GM06990 (cell line): ENCODE measurements around the gene GALNT5.
"Not testable (repeated sequence)": the region's sequence is repeated elsewhere in the genome, so short reads cannot be mapped to it uniquely, and the experiment has no call there.

ENCODE experiments used
- DNase-seq: peaks from one replicate; pipeline ENCODE4 v3.0.0-alpha.2; 2011; ENCODE audit not compliant: insufficient read length; ENCODE audit errors: extremely low read depth
- H3K27me3 ChIP-seq: replicated peaks from 2 replicates; pipeline ENCODE4 v1.6.0; 2011; ENCODE audit warnings: low read length; ENCODE audit not compliant: control insufficient read depth, insufficient read depth
- H3K36me3 ChIP-seq: 2 replicates; pipeline ENCODE4 v1.5.1; 2011; ENCODE audit warnings: low read length; ENCODE audit not compliant: control insufficient read depth, insufficient read depth
- H3K4me3 ChIP-seq: replicated peaks from 2 replicates; pipeline ENCODE4 v1.5.1; 2011; ENCODE audit warnings: low read depth, mild to moderate bottlenecking, control low read depth, low read length
- TF ChIP-seq, protein P1 (sequence below): IDR thresholded peaks from 2 replicates; pipeline ENCODE4 v1.5.1; 2011; ENCODE audit warnings: low read length, control low read depth, mild to moderate bottlenecking, inconsistent platforms; ENCODE audit not compliant: insufficient read depth, poor library complexity, severe bottlenecking

The GALNT5 gene

DNA sequence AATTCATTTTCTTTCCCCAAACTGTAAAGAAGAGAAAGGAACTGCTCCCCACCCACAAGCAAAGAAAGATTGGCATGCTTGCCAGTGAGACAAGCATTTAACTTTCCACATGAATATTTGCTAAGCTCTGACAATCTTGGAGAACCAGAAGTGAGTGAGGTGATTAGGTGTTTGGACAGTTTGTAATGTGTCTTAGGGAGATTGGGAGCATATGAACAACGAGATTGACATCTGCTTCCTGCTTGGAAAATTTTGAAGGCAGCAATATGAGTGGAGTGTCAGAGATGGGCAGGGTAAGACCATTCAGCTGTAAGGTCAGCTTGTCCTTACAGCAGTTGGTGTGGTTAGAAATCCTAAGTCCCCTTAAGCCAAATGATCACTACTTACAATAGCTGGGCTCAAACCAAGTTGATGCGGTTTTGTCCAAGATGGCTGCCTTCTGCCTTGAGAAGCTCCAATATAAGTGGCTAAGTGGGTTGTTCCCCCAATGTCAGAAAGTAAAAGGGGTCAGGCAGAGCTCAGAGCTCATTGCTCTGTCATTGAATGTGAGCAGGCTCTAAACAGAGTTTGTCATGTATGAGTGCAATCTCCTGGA, 36.0 kb upstream of the GALNT5 start:
- no peak overlapping the region for H3K4me3 ChIP-seq
- TF ChIP-seq, protein P1, sequence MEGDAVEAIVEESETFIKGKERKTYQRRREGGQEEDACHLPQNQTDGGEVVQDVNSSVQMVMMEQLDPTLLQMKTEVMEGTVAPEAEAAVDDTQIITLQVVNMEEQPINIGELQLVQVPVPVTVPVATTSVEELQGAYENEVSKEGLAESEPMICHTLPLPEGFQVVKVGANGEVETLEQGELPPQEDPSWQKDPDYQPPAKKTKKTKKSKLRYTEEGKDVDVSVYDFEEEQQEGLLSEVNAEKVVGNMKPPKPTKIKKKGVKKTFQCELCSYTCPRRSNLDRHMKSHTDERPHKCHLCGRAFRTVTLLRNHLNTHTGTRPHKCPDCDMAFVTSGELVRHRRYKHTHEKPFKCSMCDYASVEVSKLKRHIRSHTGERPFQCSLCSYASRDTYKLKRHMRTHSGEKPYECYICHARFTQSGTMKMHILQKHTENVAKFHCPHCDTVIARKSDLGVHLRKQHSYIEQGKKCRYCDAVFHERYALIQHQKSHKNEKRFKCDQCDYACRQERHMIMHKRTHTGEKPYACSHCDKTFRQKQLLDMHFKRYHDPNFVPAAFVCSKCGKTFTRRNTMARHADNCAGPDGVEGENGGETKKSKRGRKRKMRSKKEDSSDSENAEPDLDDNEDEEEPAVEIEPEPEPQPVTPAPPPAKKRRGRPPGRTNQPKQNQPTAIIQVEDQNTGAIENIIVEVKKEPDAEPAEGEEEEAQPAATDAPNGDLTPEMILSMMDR, result no peak
- no peak for DNase-seq
- no peaks in the 10 kb centered on the region for H3K36me3 ChIP-seq
- H3K27me3 ChIP-seq, result no peaks in the 10 kb centered on the region; the same call in 1 of the 2 replicates

DNA sequence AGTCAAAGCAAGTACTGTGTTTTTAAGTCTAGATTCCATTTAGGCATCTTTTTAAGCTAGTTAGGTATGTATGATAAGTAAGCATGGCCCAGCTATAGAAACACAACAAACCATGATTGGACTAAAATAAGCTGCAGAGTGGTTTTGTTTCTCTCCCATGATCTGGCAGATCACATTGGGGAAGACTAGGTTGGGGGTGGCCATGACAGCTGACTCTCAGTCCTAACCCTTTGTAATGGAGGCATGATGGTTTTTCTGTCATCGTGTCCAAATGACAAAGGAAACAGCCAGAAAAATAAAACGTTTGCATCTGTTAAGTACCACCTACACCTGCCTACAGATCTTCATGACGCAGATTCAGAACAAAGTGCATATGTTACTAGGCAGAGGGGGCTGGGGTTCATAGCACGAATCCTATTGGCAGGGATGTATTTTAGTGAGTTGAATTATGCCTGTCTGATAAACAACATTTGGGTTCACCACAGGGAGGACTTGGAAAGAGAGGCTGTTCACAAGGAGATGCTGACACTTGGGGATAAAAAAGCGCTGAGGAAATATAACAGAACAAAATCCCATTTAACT, 33.8 kb upstream of the GALNT5 start:
- Histone ChIP-seq H3K36me3 (no peaks in the 10 kb centered on the region), H3K4me3 (no peak overlapping the region), H3K27me3 (no peaks in the 10 kb centered on the region; the same call in 1 of the 2 replicates)
- DNase-seq, result no peak
- TF ChIP-seq, protein P1, result no peak

DNA sequence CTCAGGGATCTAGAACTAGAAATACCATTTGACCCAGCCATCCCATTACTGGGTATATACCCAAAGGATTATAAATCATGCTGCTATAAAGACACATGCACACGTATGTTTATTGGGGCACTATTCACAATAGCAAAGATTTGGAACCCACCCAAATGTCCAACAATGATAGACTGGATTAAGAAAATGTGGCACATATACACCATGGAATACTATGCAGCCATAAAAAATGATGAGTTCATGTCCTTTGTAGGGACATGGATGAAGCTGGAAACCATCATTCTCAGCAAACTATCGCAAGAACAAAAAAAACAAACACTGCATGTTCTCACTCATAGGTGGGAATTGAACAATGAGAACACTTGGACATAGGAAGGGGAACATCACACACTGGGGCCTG, 33.1 kb upstream of the GALNT5 start:
- not testable (repeated sequence) for DNase-seq, H3K4me3 ChIP-seq, H3K36me3 ChIP-seq, H3K27me3 ChIP-seq

DNA sequence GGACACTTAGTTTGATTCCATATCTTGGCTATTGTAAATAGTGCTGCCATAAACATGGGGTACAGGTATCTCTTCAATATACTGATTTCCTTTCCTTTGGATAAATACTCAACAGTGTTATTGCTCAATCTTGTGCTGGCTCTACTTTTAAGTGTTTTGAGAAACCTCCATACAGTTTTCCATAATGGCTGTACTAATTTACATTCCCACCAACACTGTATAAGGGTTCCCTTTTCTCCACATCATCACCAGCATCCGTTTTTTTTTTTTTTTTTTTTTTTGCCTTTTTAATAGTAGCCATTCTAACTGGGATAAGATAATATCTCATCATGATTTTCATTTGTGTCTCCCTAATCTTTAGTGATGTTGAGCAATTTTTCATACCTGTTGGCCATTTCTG, 29.9 kb upstream of the GALNT5 start:
- TF ChIP-seq, protein P1, result no peak
- Histone ChIP-seq H3K27me3 (no peaks in the 10 kb centered on the region), H3K36me3 (no peaks in the 10 kb centered on the region), H3K4me3 (no peak overlapping the region)
- no peak for DNase-seq

DNA sequence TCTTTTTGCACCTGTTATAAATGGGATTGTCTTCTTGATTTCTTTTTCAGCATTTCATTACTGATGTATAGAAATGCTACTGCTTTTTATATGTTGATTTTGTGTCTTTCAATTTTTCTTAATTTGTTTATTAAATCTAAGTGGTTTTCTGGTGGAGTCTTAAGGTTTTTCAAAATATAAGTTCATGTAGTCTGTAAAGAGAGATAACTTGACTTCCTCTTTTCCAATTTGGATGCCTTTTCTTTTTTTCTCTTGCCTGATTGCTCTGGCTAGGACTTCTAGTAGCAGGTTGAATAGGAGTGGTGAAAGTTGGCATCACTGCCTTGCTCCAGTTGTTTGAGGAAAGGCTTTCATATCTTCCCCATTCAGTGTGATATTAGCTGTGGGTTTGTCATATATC, 28.6 kb upstream of the GALNT5 start:
- H3K36me3 ChIP-seq, result no peaks in the 10 kb centered on the region
- H3K4me3 ChIP-seq, result no peak overlapping the region
- TF ChIP-seq, protein P1, result no peak
- no peak for DNase-seq
- H3K27me3 ChIP-seq, result no peaks in the 10 kb centered on the region

DNA sequence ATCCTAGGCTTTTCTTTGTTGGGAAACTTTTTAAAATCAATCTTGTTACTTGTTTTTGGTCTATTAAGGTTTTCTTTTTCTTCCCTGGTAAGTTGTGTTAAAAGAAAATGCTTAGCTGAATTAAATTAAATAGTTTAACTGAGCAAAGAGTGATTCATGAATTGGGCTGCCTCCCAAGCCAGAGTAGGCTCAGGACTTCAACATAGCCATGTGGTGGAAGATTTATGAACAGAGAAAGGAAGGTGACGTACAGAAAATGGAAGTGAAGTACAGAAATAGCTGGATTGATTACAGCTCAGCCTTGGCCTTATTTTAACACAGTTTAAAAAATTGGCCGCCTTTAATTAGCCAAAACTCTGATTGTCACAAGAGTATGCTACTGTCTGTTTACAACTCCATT, 27.9 kb upstream of the GALNT5 start:
- no peaks in the 10 kb centered on the region for H3K36me3 ChIP-seq
- no peaks in the 10 kb centered on the region for H3K27me3 ChIP-seq
- TF ChIP-seq, protein P1, result no peak
- no peak overlapping the region for H3K4me3 ChIP-seq
- DNase-seq, result no peak
